Measurements from ENCODE around the gene PHF20. TPM values are rescaled to one million over a fixed set of nuclear protein-coding genes. Genes with fewer than 3 reads are reported as not detected.
"Not testable (repeated sequence)": the region's sequence is repeated elsewhere in the genome, so short reads cannot be mapped to it uniquely, and the experiment has no call there.

PHF20 gene
- total RNA-seq, 1 donor from 2014 or later, result 26.6 TPM

DNA sequence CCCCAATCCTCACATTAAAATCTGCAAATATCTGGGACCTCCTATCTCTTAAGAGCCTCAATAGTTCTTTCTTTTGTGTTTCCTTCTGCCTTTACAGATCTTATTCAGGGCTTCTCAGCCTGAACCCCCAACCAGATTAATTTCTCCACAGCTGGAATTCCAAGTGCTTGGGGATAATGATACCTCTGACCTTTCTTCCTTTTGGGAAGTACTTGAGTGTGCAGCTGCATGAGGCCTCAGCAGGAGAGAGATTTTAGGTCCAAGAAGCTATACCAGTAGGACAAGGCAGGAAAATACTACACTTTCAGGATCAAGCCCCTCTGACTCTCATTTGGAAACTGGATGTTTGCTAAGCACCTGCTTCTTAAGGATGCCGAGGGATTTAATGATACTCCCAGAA lies 2.6 kb downstream of the PHF20 start:
- H3K4me3 ChIP-seq (ENCODE audit: low read length in 3 of 3), result no peak overlapping the region
- H3K27me3 ChIP-seq (ENCODE audit: control insufficient read depth in 3 of 3, insufficient read depth in 3 of 3, low read length in 3 of 3), result no peaks in the 10 kb centered on the region
- H3K4me1 ChIP-seq (ENCODE audit: control insufficient read depth in 3 of 3, insufficient read depth in 3 of 3, low read length in 3 of 3), result peaks cover 41 to 52% (median 46%) of the 10 kb centered on the region in 3 donors
- peak overlapping the region in 1 of 3 donors; percentile 1 for H3K9ac ChIP-seq (ENCODE audit: low read depth in 1 of 3, low read length in 3 of 3)
- no peaks in the 10 kb centered on the region for H3K9me3 ChIP-seq (ENCODE audit: control insufficient read depth in 3 of 3, low read length in 3 of 3)
- no peak overlapping the region for H3K27ac ChIP-seq (ENCODE audit: low read depth, low read length)
- H3K36me3 ChIP-seq (ENCODE audit: control insufficient read depth in 3 of 3, insufficient read depth in 3 of 3, low read length in 3 of 3), result peaks cover 0 to 6% (median 0%) of the 10 kb centered on the region in 3 donors

DNA sequence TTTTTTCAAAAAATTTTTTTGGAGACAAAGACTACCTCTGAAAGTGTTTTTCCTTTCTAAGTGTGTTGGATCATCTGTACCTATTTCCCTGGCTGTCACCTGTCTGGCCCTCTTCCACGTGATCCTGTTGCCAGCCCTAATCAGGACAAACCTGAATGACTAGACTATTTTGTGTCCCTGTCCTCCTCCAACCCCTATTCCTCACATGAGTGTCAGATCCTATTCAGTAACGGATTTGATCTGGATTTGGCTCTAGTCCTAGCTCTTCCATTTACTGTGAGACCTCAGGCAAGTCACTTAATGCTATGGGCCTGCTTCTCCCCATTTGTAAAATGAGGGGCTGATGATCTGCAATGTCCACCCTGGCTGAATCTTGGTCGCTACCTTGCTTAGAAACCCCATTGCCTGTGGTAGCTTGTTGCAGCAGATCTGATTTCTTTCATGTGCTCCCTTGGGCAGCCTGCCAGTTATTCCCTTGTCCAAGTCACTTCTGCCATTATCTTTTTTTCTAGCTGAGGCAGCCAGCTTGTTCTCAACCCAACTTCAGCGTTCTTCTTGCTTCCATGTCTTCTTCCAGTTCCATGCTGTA lies 4.8 kb downstream of the PHF20 start:
- peak overlapping the region; percentile 88 for H3K27ac ChIP-seq (ENCODE audit: low read depth, low read length)
- H3K4me3 ChIP-seq (ENCODE audit: low read length in 3 of 3), result peak overlapping the region in 2 of 3 donors; percentile 6 to 35
- no peaks in the 10 kb centered on the region for H3K27me3 ChIP-seq (ENCODE audit: control insufficient read depth in 3 of 3, insufficient read depth in 3 of 3, low read length in 3 of 3)
- peak overlapping the region in 2 of 3 donors; percentile 38 to 42 for H3K9ac ChIP-seq (ENCODE audit: low read depth in 1 of 3, low read length in 3 of 3)
- H3K9me3 ChIP-seq (ENCODE audit: control insufficient read depth in 3 of 3, low read length in 3 of 3), result no peaks in the 10 kb centered on the region
- peaks cover 28 to 45% (median 38%) of the 10 kb centered on the region in 3 donors for H3K4me1 ChIP-seq (ENCODE audit: control insufficient read depth in 3 of 3, insufficient read depth in 3 of 3, low read length in 3 of 3)
- H3K36me3 ChIP-seq (ENCODE audit: control insufficient read depth in 3 of 3, insufficient read depth in 3 of 3, low read length in 3 of 3), result peaks cover 0 to 9% (median 0%) of the 10 kb centered on the region in 3 donors

DNA sequence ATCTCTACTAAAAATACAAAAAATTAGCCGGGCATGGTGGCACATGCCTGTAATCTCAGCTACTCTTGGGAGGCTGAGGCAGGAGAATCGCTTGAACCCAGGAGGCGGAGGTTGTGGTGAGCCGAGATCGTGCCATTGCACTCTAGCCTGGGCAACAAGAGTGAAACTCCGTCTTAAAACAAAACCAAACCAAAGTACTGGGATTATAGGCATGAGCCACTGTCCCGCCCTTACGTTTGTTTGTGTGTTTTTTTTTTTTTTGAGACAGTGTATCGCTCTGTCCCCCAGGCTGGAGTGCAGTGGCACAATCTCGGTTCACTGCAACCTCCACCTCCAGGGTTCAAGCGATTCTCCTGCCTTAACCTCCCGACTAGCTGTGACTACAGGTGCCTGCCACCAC lies 12.0 kb downstream of the PHF20 start:
- not testable (repeated sequence) for H3K9me3 ChIP-seq (ENCODE audit: control insufficient read depth in 3 of 3, low read length in 3 of 3); H3K9ac ChIP-seq (ENCODE audit: low read depth in 1 of 3, low read length in 3 of 3); H3K4me1 ChIP-seq (ENCODE audit: control insufficient read depth in 3 of 3, insufficient read depth in 3 of 3, low read length in 3 of 3); H3K4me3 ChIP-seq (ENCODE audit: low read length in 3 of 3); H3K27ac ChIP-seq (ENCODE audit: low read depth, low read length); H3K36me3 ChIP-seq (ENCODE audit: control insufficient read depth in 3 of 3, insufficient read depth in 3 of 3, low read length in 3 of 3); H3K27me3 ChIP-seq (ENCODE audit: control insufficient read depth in 3 of 3, insufficient read depth in 3 of 3, low read length in 3 of 3)

DNA sequence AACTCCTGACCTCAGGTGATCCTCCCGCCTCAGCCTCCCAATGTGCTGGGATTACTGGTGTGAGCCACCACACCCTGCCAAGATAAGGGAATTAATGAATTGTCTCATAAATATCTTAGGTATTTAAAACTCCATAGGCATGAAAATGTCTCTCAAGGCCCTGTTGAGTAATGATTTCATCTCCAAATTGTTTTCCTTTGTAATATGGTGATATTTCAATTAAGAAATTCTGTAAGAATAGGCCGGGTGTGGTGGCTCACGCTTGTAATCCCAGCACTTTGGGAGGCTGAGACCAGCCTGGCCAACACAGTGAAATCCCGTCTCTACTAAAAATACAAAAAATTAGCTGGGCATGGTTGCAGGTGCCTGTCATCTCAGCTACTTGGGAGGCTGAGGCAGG lies 13.7 kb downstream of the PHF20 start:
- not testable (repeated sequence) for H3K9ac ChIP-seq (ENCODE audit: low read depth in 1 of 3, low read length in 3 of 3); H3K27ac ChIP-seq (ENCODE audit: low read depth, low read length); H3K27me3 ChIP-seq (ENCODE audit: control insufficient read depth in 3 of 3, insufficient read depth in 3 of 3, low read length in 3 of 3); H3K4me1 ChIP-seq (ENCODE audit: control insufficient read depth in 3 of 3, insufficient read depth in 3 of 3, low read length in 3 of 3); H3K36me3 ChIP-seq (ENCODE audit: control insufficient read depth in 3 of 3, insufficient read depth in 3 of 3, low read length in 3 of 3); H3K9me3 ChIP-seq (ENCODE audit: control insufficient read depth in 3 of 3, low read length in 3 of 3); H3K4me3 ChIP-seq (ENCODE audit: low read length in 3 of 3)

DNA sequence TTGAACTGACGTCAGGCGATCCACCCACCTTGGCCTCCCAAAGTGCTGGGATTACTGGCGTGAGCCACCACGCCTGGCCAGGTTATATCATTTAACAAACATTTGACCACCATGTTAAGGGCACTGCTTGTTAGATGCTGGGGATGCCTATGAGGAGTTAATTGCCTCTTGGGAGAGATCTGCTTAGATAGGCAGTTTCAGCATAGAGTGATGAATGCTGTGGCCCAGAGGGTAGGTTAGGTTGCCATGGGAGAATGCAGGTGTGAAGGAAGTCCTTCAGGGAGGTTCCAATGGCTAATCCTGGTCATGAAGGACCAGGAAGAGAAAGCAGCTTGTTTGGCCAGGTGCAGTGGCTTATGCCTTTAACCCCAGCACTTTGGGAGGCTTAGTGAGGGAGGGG lies 17.0 kb downstream of the PHF20 start:
- Histone ChIP-seq H3K36me3 (ENCODE audit: control insufficient read depth in 3 of 3, insufficient read depth in 3 of 3, low read length in 3 of 3) (peaks cover 0 to 2% (median 0%) of the 10 kb centered on the region in 3 donors), H3K27ac (ENCODE audit: low read depth, low read length) (no peak overlapping the region), H3K4me1 (ENCODE audit: control insufficient read depth in 3 of 3, insufficient read depth in 3 of 3, low read length in 3 of 3) (peaks cover 3 to 11% (median 5%) of the 10 kb centered on the region in 3 donors), H3K9ac (ENCODE audit: low read depth in 1 of 3, low read length in 3 of 3) (no peak overlapping the region), H3K4me3 (ENCODE audit: low read length in 3 of 3) (no peak overlapping the region), H3K27me3 (ENCODE audit: control insufficient read depth in 3 of 3, insufficient read depth in 3 of 3, low read length in 3 of 3) (no peaks in the 10 kb centered on the region), H3K9me3 (ENCODE audit: control insufficient read depth in 3 of 3, low read length in 3 of 3) (no peaks in the 10 kb centered on the region)

DNA sequence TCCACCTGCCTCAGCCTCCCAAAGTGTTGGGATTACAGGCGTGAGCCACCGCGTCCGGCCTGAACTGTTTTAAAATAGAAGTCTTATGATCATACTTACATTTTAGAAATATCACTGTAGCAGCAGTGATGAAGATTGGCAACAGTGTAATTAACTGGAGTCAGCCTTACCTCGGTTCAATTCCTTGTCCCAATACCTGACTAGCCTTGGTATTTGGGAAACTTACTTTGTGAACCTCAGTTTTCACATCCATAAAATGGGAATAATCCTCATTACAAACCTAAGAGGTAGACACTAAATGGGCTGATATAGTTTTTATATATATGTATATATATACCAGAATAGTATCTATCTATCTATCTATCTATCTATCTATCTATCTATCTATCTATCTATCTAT lies 19.3 kb downstream of the PHF20 start:
- Histone ChIP-seq H3K36me3 (ENCODE audit: control insufficient read depth in 3 of 3, insufficient read depth in 3 of 3, low read length in 3 of 3) (peaks cover 0 to 2% (median 0%) of the 10 kb centered on the region in 3 donors), H3K4me3 (ENCODE audit: low read length in 3 of 3) (no peak overlapping the region), H3K9me3 (ENCODE audit: control insufficient read depth in 3 of 3, low read length in 3 of 3) (no peaks in the 10 kb centered on the region), H3K4me1 (ENCODE audit: control insufficient read depth in 3 of 3, insufficient read depth in 3 of 3, low read length in 3 of 3) (peaks cover 3 to 11% (median 5%) of the 10 kb centered on the region in 3 donors), H3K27me3 (ENCODE audit: control insufficient read depth in 3 of 3, insufficient read depth in 3 of 3, low read length in 3 of 3) (no peaks in the 10 kb centered on the region), H3K9ac (ENCODE audit: low read depth in 1 of 3, low read length in 3 of 3) (no peak overlapping the region), H3K27ac (ENCODE audit: low read depth, low read length) (no peak overlapping the region)

DNA sequence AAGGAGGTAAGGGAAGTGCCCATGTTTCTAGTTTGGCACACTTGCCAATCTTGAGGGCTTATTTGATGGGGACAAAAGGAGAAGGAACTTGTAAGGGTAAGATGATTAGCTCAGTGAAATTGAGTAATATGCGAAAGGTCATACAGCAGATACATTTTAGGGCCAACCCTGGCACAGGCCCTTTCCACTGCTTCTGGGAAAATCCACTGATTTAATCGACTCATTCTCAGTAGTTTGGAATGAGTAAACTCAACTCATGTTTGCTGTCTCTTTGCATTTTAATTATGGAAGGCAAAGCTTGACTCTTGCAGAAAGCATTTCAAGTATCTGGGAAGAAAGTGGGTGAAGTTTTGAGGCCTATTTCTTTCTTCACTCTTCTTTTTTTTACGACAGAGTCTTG lies 20.0 kb downstream of the PHF20 start:
- H3K4me1 ChIP-seq (ENCODE audit: control insufficient read depth in 3 of 3, insufficient read depth in 3 of 3, low read length in 3 of 3), result peaks cover 3 to 11% (median 5%) of the 10 kb centered on the region in 3 donors
- H3K4me3 ChIP-seq (ENCODE audit: low read length in 3 of 3), result no peak overlapping the region
- no peaks in the 10 kb centered on the region for H3K9me3 ChIP-seq (ENCODE audit: control insufficient read depth in 3 of 3, low read length in 3 of 3)
- H3K9ac ChIP-seq (ENCODE audit: low read depth in 1 of 3, low read length in 3 of 3), result no peak overlapping the region
- no peaks in the 10 kb centered on the region for H3K27me3 ChIP-seq (ENCODE audit: control insufficient read depth in 3 of 3, insufficient read depth in 3 of 3, low read length in 3 of 3)
- H3K36me3 ChIP-seq (ENCODE audit: control insufficient read depth in 3 of 3, insufficient read depth in 3 of 3, low read length in 3 of 3), result peaks cover 0 to 2% (median 0%) of the 10 kb centered on the region in 3 donors
- H3K27ac ChIP-seq (ENCODE audit: low read depth, low read length), result no peak overlapping the region

DNA sequence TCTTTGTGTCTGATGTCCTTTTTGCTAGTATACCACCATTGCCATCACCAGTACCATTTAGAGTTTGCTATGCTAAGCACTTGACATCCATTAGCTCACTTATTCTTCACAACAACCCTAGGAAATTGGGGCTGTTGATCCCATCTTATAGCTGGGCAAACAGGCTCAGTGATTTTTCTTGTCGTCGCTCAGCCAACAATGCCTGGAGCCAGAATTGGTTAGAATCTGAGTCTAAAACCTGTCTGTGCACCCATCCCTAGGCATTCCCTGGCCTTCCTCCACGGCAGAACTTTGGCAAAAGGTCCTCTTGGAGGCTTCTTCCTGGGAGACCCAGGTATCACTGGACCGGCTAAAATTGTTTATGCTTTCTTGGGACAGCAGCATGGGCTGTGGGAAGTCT lies 20.9 kb downstream of the PHF20 start:
- no peak overlapping the region for H3K27ac ChIP-seq (ENCODE audit: low read depth, low read length)
- peaks cover 3 to 11% (median 5%) of the 10 kb centered on the region in 3 donors for H3K4me1 ChIP-seq (ENCODE audit: control insufficient read depth in 3 of 3, insufficient read depth in 3 of 3, low read length in 3 of 3)
- H3K9me3 ChIP-seq (ENCODE audit: control insufficient read depth in 3 of 3, low read length in 3 of 3), result no peaks in the 10 kb centered on the region
- no peaks in the 10 kb centered on the region for H3K27me3 ChIP-seq (ENCODE audit: control insufficient read depth in 3 of 3, insufficient read depth in 3 of 3, low read length in 3 of 3)
- peaks cover 0 to 2% (median 0%) of the 10 kb centered on the region in 3 donors for H3K36me3 ChIP-seq (ENCODE audit: control insufficient read depth in 3 of 3, insufficient read depth in 3 of 3, low read length in 3 of 3)
- no peak overlapping the region for H3K4me3 ChIP-seq (ENCODE audit: low read length in 3 of 3)
- H3K9ac ChIP-seq (ENCODE audit: low read depth in 1 of 3, low read length in 3 of 3), result no peak overlapping the region

DNA sequence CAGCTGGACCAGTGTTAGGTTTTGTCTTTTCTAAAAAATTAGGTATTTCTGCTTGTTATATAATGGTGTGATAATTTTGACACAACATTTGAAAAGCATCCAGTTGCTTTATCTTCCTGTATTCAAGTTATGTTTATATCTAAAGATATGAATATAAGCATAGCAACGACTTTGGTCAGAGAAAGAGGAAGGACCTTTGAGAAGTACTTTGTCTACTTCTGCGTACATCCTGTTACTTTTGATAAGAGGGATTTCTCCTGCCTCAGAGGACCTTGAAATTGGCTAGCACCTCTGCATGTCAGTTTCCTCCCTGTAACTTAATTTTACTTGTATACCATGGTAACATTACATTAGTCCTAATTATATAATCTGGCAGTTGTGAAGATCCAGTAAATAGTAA lies 24.8 kb downstream of the PHF20 start:
- peaks cover 3 to 9% (median 5%) of the 10 kb centered on the region in 3 donors for H3K4me1 ChIP-seq (ENCODE audit: control insufficient read depth in 3 of 3, insufficient read depth in 3 of 3, low read length in 3 of 3)
- peaks cover 0 to 1% (median under 1%) of the 10 kb centered on the region in 3 donors for H3K36me3 ChIP-seq (ENCODE audit: control insufficient read depth in 3 of 3, insufficient read depth in 3 of 3, low read length in 3 of 3)
- H3K27me3 ChIP-seq (ENCODE audit: control insufficient read depth in 3 of 3, insufficient read depth in 3 of 3, low read length in 3 of 3), result no peaks in the 10 kb centered on the region
- H3K9ac ChIP-seq (ENCODE audit: low read depth in 1 of 3, low read length in 3 of 3), result no peak overlapping the region
- H3K9me3 ChIP-seq (ENCODE audit: control insufficient read depth in 3 of 3, low read length in 3 of 3), result no peaks in the 10 kb centered on the region
- no peak overlapping the region for H3K4me3 ChIP-seq (ENCODE audit: low read length in 3 of 3)
- no peak overlapping the region for H3K27ac ChIP-seq (ENCODE audit: low read depth, low read length)

DNA sequence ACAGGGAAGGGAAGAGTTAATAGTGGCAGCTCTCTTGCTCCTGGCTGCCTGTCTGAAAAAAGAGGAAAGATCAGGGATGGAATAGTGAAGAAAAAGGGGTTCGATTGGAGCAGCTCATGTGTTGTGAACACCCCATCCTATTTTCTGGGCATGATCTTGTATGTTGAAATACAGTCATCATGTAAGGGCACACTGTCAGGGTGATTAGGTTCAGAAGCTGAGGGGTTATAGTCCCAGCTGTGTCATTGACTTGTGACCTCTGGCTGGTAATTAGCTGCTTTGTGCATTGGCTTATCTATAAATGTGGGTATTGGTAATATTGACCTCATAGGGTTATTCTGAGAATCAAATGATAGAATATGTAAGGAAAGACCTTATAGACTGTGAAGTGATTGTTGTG lies 30.1 kb downstream of the PHF20 start:
- Histone ChIP-seq H3K9ac (ENCODE audit: low read depth in 1 of 3, low read length in 3 of 3) (no peak overlapping the region), H3K4me1 (ENCODE audit: control insufficient read depth in 3 of 3, insufficient read depth in 3 of 3, low read length in 3 of 3) (no peaks in the 10 kb centered on the region), H3K4me3 (ENCODE audit: low read length in 3 of 3) (no peak overlapping the region), H3K27me3 (ENCODE audit: control insufficient read depth in 3 of 3, insufficient read depth in 3 of 3, low read length in 3 of 3) (no peaks in the 10 kb centered on the region), H3K27ac (ENCODE audit: low read depth, low read length) (no peak overlapping the region), H3K9me3 (ENCODE audit: control insufficient read depth in 3 of 3, low read length in 3 of 3) (no peaks in the 10 kb centered on the region), H3K36me3 (ENCODE audit: control insufficient read depth in 3 of 3, insufficient read depth in 3 of 3, low read length in 3 of 3) (peaks cover 6 to 10% (median 9%) of the 10 kb centered on the region in 3 donors)

Data from skeletal muscle tissue (tissue), 4 donors.